Liver (tissue), 9 donors: Measurements from ENCODE around the gene SCGB3A1. TPM values are rescaled to one million over a fixed set of nuclear protein-coding genes. Genes with fewer than 3 reads are reported as not detected.
A peak's percentile ranks its signal among the peaks of the same experiment; 100 is the strongest.

Experiments used
- DNase-seq: peaks from one replicate; pipeline ENCODE4 v3.0.0-alpha.2; 2017; ENCODE audit warnings: low spot score
- H3K27ac ChIP-seq, 2 donors: one replicate each; pipeline ENCODE4 v1.7.0; 2013; ENCODE audit warnings: inconsistent platforms in 2 of 2, low read length in 2 of 2, control low read depth in 1 of 2, low read depth in 1 of 2, mild to moderate bottlenecking in 1 of 2
- H3K27me3 ChIP-seq, 4 donors: one replicate each; pipeline versions ENCODE4 v1.6.1 to v1.7.0; 2013; ENCODE audit warnings: low read length in 3 of 4, inconsistent platforms in 1 of 4, mild to moderate bottlenecking in 1 of 4, moderate library complexity in 1 of 4; ENCODE audit not compliant: control insufficient read depth in 4 of 4, insufficient read depth in 4 of 4
- H3K36me3 ChIP-seq, 4 donors: one replicate each; pipeline versions ENCODE4 v1.6.1 to v1.7.0; 2013; ENCODE audit warnings: low read length in 3 of 4, mild to moderate bottlenecking in 3 of 4, low read depth in 1 of 4, moderate library complexity in 1 of 4; ENCODE audit not compliant: control insufficient read depth in 4 of 4, insufficient read depth in 3 of 4
- H3K4me1 ChIP-seq, 4 donors: one replicate each; pipeline versions ENCODE4 v1.6.1 to v1.7.0; 2013; ENCODE audit warnings: low read length in 3 of 4, mild to moderate bottlenecking in 3 of 4, moderate library complexity in 1 of 4; ENCODE audit not compliant: control insufficient read depth in 4 of 4, insufficient read depth in 4 of 4
- H3K4me3 ChIP-seq, 3 donors: one replicate each; pipeline versions ENCODE4 v1.6.1 to v1.7.0; 2013; ENCODE audit warnings: low read length in 3 of 3, control low read depth in 1 of 3, low read depth in 1 of 3, mild to moderate bottlenecking in 1 of 3
- H3K9ac ChIP-seq, 2 donors: one replicate each; pipeline ENCODE4 v1.7.0; 2013; ENCODE audit warnings: low read length in 2 of 2, mild to moderate bottlenecking in 2 of 2, moderate library complexity in 2 of 2, control low read depth in 1 of 2, low read depth in 1 of 2
- H3K9me3 ChIP-seq, 4 donors: one replicate each; pipeline versions ENCODE4 v1.6.1 to v1.7.0; 2013; ENCODE audit warnings: low read length in 3 of 4; ENCODE audit not compliant: control insufficient read depth in 4 of 4
- CTCF ChIP-seq: fragments of 150-350 bp; IDR thresholded peaks from 2 replicates; pipeline ENCODE4 v1.5.1; 2017; ENCODE audit warnings: improper control_type of control experiment, low read depth, low read length; ENCODE audit not compliant: missing input control
- EGR1 ChIP-seq, 2 donors: IDR thresholded peaks; 2 replicates each; pipeline ENCODE4 v1.6.1; 2016 to 2018; ENCODE audit warnings: antibody characterized with exemption in 2 of 2, low read depth in 2 of 2
- FOXA1 ChIP-seq: IDR thresholded peaks from 2 replicates; pipeline ENCODE4 v1.6.1; 2016; ENCODE audit warnings: antibody characterized with exemption
- FOXA2 ChIP-seq: IDR thresholded peaks from 2 replicates; pipeline ENCODE4 v1.6.1; 2016; ENCODE audit warnings: antibody characterized with exemption
- GABPA ChIP-seq, 2 donors: IDR thresholded peaks in 1 of 2; conservative IDR thresholded peaks in 1 of 2; 2 replicates each; pipeline ENCODE4 v1.6.1; 2016; ENCODE audit warnings: antibody characterized with exemption in 2 of 2, mild to moderate bottlenecking in 1 of 2, moderate library complexity in 1 of 2
- JUND ChIP-seq, 2 donors: IDR thresholded peaks; 2 replicates each; pipeline ENCODE4 v1.6.1; 2016; ENCODE audit warnings: antibody characterized with exemption in 2 of 2
- MAX ChIP-seq: IDR thresholded peaks from 2 replicates; pipeline ENCODE4 v1.6.1; 2016; ENCODE audit warnings: antibody characterized with exemption
- NR2F2 ChIP-seq: IDR thresholded peaks from 2 replicates; pipeline ENCODE4 v1.6.1; 2016; ENCODE audit warnings: antibody characterized with exemption
- RAD21 ChIP-seq, 2 donors: IDR thresholded peaks; 2 replicates each; pipeline ENCODE4 v1.6.1; 2016; ENCODE audit warnings: antibody characterized with exemption in 2 of 2, mild to moderate bottlenecking in 2 of 2
- RXRA ChIP-seq, 2 donors: IDR thresholded peaks; 2 replicates each; pipeline ENCODE4 v1.6.1; 2017 to 2018; ENCODE audit warnings: antibody characterized with exemption in 2 of 2, mild to moderate bottlenecking in 1 of 2
- TAF1 ChIP-seq: conservative IDR thresholded peaks from 2 replicates; pipeline ENCODE4 v1.6.1; 2016; ENCODE audit warnings: antibody characterized with exemption, mild to moderate bottlenecking
- WGBS: extraction: QIAGEN DNeasy Blood & Tissue Kit; methylation state at CpG from one replicate; pipeline ENCODE4 v1.1.7; 2013; 5-methylcytosine and 5-hydroxymethylcytosine counted together
- polyA plus RNA-seq, 2 donors: library from polyadenylated mRNA; stranded (reverse) in 1 of 2; unstranded in 1 of 2; fragments of 200-250 nt in 1 of 2; fragments of >200 nt in 1 of 2; fragmentation: Nextera tagmentation in 1 of 2; extraction: Ambion mirVana in 1 of 2; gene quantifications; one replicate each; pipeline versions ENCODE4 v1.2.1 to v1.2.3, GENCODE V29; 2013 to 2015
- total RNA-seq, 2 donors: library from RNA; depleted of rRNA; stranded (reverse); fragments of >200 nt; gene quantifications; one replicate each; pipeline ENCODE4 v1.2.3, GENCODE V29; 2014
- TF ChIP-seq, protein P1 (sequence below): IDR thresholded peaks from 2 replicates; pipeline ENCODE4 v1.6.1; 2016; ENCODE audit warnings: antibody characterized with exemption
- TF ChIP-seq, protein P2 (sequence below): IDR thresholded peaks from 2 replicates; pipeline ENCODE4 v1.6.1; 2016; ENCODE audit warnings: antibody characterized with exemption
- donor health status: healthy.
- donor health status: healthy.
- donor health status: healthy.
- donor health status: healthy.
- donor health status: healthy.

Gene SCGB3A1
- total and polyA plus RNA-seq, 4 donors: 1.5 TPM; not detected in 2

DNA sequence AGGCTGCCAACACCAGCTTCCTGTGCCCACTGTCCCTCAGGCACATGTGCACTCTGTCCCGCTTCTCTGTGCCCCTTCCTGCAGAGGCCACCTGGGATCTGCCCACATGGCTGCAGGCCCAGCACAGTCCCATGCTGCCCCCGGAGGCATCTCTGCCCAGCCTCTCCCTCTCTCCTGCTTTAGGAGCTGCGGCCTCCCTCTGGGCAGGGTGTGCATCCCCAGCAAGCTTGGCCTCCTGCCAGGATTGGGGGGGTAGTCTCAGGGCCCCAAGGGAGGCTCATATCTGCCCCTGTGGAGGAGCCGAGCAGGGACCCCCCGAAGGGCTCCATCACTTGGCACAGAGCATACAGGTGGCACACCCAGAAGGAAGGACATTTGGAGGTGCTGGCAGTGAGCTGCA lies 33.3 kb upstream of the SCGB3A1 start:
- TF ChIP-seq, protein P1, sequence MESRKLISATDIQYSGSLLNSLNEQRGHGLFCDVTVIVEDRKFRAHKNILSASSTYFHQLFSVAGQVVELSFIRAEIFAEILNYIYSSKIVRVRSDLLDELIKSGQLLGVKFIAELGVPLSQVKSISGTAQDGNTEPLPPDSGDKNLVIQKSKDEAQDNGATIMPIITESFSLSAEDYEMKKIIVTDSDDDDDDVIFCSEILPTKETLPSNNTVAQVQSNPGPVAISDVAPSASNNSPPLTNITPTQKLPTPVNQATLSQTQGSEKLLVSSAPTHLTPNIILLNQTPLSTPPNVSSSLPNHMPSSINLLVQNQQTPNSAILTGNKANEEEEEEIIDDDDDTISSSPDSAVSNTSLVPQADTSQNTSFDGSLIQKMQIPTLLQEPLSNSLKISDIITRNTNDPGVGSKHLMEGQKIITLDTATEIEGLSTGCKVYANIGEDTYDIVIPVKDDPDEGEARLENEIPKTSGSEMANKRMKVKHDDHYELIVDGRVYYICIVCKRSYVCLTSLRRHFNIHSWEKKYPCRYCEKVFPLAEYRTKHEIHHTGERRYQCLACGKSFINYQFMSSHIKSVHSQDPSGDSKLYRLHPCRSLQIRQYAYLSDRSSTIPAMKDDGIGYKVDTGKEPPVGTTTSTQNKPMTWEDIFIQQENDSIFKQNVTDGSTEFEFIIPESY: no peak
- Histone ChIP-seq H3K9me3 (no peaks in the 10 kb centered on the region), H3K27ac (no peak overlapping the region), H3K27me3 (peaks cover 0 to 5% (median 0%) of the 10 kb centered on the region in 4 donors), H3K4me1 (no peaks in the 10 kb centered on the region), H3K36me3 (no peaks in the 10 kb centered on the region), H3K4me3 (no peak overlapping the region), H3K9ac (no peak overlapping the region)
- 53% methylated on average over 5 of the region's 5 CpGs for WGBS
- DNase-seq: no peak

GRCh38 chr5:180623844-180624243 lies 32.5 kb upstream of the SCGB3A1 start:
- Histone ChIP-seq H3K4me3 (no peak overlapping the region), H3K27ac (no peak overlapping the region), H3K9me3 (no peaks in the 10 kb centered on the region), H3K36me3 (no peaks in the 10 kb centered on the region), H3K27me3 (peaks cover 0 to 7% (median 0%) of the 10 kb centered on the region in 4 donors), H3K4me1 (peaks cover 0 to 3% (median 2%) of the 10 kb centered on the region in 4 donors), H3K9ac (no peak overlapping the region)
- 89% methylated on average over 15 of the region's 15 CpGs for WGBS
- no peak for TF ChIP-seq CTCF
- TF ChIP-seq FOXA2: no peak
- no peak for TF ChIP-seq RAD21 (IDR thresholded peaks at IDR 0.05)
- TF ChIP-seq GABPA (IDR thresholded peaks at IDR 0.05 in 1 of 2, conservative IDR thresholded peaks at IDR 0.05 in 1 of 2): no peak
- TF ChIP-seq RXRA (IDR thresholded peaks at IDR 0.05): no peak
- no peak for TF ChIP-seq EGR1 (IDR thresholded peaks at IDR 0.05; ENCODE audit: low read depth in 2 of 2)
- TF ChIP-seq FOXA1: no peak
- TF ChIP-seq TAF1: no peak
- no peak for TF ChIP-seq MAX
- TF ChIP-seq JUND (IDR thresholded peaks at IDR 0.05): no peak
- no peak for DNase-seq

DNA sequence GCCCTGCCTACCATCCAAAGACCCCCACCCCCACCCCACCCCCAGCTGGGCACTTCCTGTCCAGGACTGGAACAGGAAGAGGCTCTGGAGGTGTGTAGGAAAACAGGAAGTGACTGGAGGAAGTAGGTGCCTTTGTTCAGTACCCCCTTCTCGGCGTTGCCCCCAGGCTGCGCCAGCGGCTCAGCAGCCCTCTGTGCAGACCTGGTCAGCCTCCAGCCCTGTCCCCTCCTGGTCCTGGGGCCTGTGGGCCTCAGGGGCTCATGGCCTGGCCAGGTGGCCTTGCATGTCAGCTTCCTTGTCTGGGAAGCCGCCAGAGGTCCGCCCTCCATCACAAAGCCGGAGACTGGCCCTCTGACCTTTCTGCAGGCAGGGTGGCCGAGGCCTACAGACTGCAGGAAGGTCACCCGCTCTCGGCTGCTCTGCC lies 32.1 kb upstream of the SCGB3A1 start:
- no peak overlapping the region for H3K27ac ChIP-seq
- no peaks in the 10 kb centered on the region for H3K36me3 ChIP-seq
- peaks cover 0 to 10% (median 0%) of the 10 kb centered on the region in 4 donors for H3K27me3 ChIP-seq
- H3K9me3 ChIP-seq: no peaks in the 10 kb centered on the region
- peaks cover 3 to 8% (median 4%) of the 10 kb centered on the region in 4 donors for H3K4me1 ChIP-seq
- 87% methylated on average over 10 of the region's 10 CpGs for whole genome bisulfite sequencing
- no peak overlapping the region for H3K4me3 ChIP-seq
- H3K9ac ChIP-seq: no peak overlapping the region
- no peak for DNase-seq
- TF ChIP-seq, protein P2, sequence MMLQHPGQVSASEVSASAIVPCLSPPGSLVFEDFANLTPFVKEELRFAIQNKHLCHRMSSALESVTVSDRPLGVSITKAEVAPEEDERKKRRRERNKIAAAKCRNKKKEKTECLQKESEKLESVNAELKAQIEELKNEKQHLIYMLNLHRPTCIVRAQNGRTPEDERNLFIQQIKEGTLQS: no peak
- peak; percentile 73 for TF ChIP-seq NR2F2
